ENCODE measurements around the gene CACNA2D2.

CACNA2D2 gene

GRCh38 chr3:50436114-50436674, 67.2 kb downstream of the CACNA2D2 start:
- TF ChIP-seq EZH2phosphoT487 (IDR thresholded peaks at IDR 0.05; ENCODE audit: low read length) (no peak), EZH2 (optimal IDR thresholded peaks at IDR 0.05; ENCODE audit: low read depth, low read length) (no peak), CTCF (IDR thresholded peaks at IDR 0.05; ENCODE audit: low read length) (peak; percentile 77)
- no peaks in the 10 kb centered on the region for H3K4me1 ChIP-seq (ENCODE audit: low read length)
- H3K4me2 ChIP-seq (ENCODE audit: low read depth, low read length) = no peak overlapping the region
- no peaks in the 10 kb centered on the region for H3K36me3 ChIP-seq (replicated peaks; ENCODE audit: insufficient read depth, low read length)
- H4K20me1 ChIP-seq (ENCODE audit: insufficient read depth, low read length) = no peaks in the 10 kb centered on the region
- peaks cover 60% of the 10 kb centered on the region for H3K27me3 ChIP-seq (replicated peaks; ENCODE audit: insufficient read depth, low read length)
- no peaks in the 10 kb centered on the region for H3K79me2 ChIP-seq (ENCODE audit: low read length)
- no peak overlapping the region for H2AFZ ChIP-seq (ENCODE audit: low read length)
- H3K9ac ChIP-seq (ENCODE audit: low read length) = no peak overlapping the region
- H3K27ac ChIP-seq (ENCODE audit: low read length) = no peak overlapping the region
- H3K9me3 ChIP-seq (replicated peaks; ENCODE audit: insufficient read depth, low read length) = no peaks in the 10 kb centered on the region
- peak; percentile 54 for DNase-seq
- H3K4me3 ChIP-seq (ENCODE audit: low read length) = no peak overlapping the region
- H3K9me2 ChIP-seq (replicated peaks; ENCODE audit: insufficient read depth, low read length) = no peaks in the 10 kb centered on the region
- no peaks in the 10 kb centered on the region for H3F3A ChIP-seq (ENCODE audit: insufficient read depth, low read length)

- no peaks in the 10 kb centered on the region for H4K20me1 ChIP-seq (ENCODE audit: insufficient read depth, low read length)
- no peak overlapping the region for H2AFZ ChIP-seq (ENCODE audit: low read length)
- no peak overlapping the region for H3K27ac ChIP-seq (ENCODE audit: low read length)
- H3K27me3 ChIP-seq (replicated peaks; ENCODE audit: insufficient read depth, low read length) = peaks cover 65% of the 10 kb centered on the region
- H3K9ac ChIP-seq (ENCODE audit: low read length) = no peak overlapping the region
- no peaks in the 10 kb centered on the region for H3K4me1 ChIP-seq (ENCODE audit: low read length)
- no peaks in the 10 kb centered on the region for H3K9me2 ChIP-seq (replicated peaks; ENCODE audit: insufficient read depth, low read length)
- TF ChIP-seq EZH2 (optimal IDR thresholded peaks at IDR 0.05; ENCODE audit: low read depth, low read length) (no peak), CTCF (IDR thresholded peaks at IDR 0.05; ENCODE audit: low read length) (no peak), EZH2phosphoT487 (IDR thresholded peaks at IDR 0.05; ENCODE audit: low read length) (no peak)
- H3K4me3 ChIP-seq (ENCODE audit: low read length) = no peak overlapping the region
- H3K79me2 ChIP-seq (ENCODE audit: low read length) = no peaks in the 10 kb centered on the region
- H3F3A ChIP-seq (ENCODE audit: insufficient read depth, low read length) = no peaks in the 10 kb centered on the region
- H3K4me2 ChIP-seq (ENCODE audit: low read depth, low read length) = no peak overlapping the region
- no peaks in the 10 kb centered on the region for H3K9me3 ChIP-seq (replicated peaks; ENCODE audit: insufficient read depth, low read length)
- no peaks in the 10 kb centered on the region for H3K36me3 ChIP-seq (replicated peaks; ENCODE audit: insufficient read depth, low read length)
- DNase-seq = no peak
Observed at GRCh38 chr3:50435371-50436113, 67.9 kb downstream of the CACNA2D2 start.

- H4K20me1 ChIP-seq (ENCODE audit: insufficient read depth, low read length) = no peaks in the 10 kb centered on the region
- no peak overlapping the region for H3K4me2 ChIP-seq (ENCODE audit: low read depth, low read length)
- H3K4me3 ChIP-seq (ENCODE audit: low read length) = no peak overlapping the region
- H3K36me3 ChIP-seq (replicated peaks; ENCODE audit: insufficient read depth, low read length) = no peaks in the 10 kb centered on the region
- no peaks in the 10 kb centered on the region for H3F3A ChIP-seq (ENCODE audit: insufficient read depth, low read length)
- H3K4me1 ChIP-seq (ENCODE audit: low read length) = no peaks in the 10 kb centered on the region
- no peak overlapping the region for H2AFZ ChIP-seq (ENCODE audit: low read length)
- peaks cover 70% of the 10 kb centered on the region for H3K27me3 ChIP-seq (replicated peaks; ENCODE audit: insufficient read depth, low read length)
- H3K27ac ChIP-seq (ENCODE audit: low read length) = no peak overlapping the region
- no peak overlapping the region for H3K9ac ChIP-seq (ENCODE audit: low read length)
- no peaks in the 10 kb centered on the region for H3K79me2 ChIP-seq (ENCODE audit: low read length)
- DNase-seq = no peak
- TF ChIP-seq EZH2phosphoT487 (IDR thresholded peaks at IDR 0.05; ENCODE audit: low read length) = no peak
- no peak for TF ChIP-seq CTCF (IDR thresholded peaks at IDR 0.05; ENCODE audit: low read length)
- no peak for TF ChIP-seq EZH2 (optimal IDR thresholded peaks at IDR 0.05; ENCODE audit: low read depth, low read length)
- no peaks in the 10 kb centered on the region for H3K9me3 ChIP-seq (replicated peaks; ENCODE audit: insufficient read depth, low read length)
- no peaks in the 10 kb centered on the region for H3K9me2 ChIP-seq (replicated peaks; ENCODE audit: insufficient read depth, low read length)
Observed at GRCh38 chr3:50433954-50434353, 69.5 kb downstream of the CACNA2D2 start.
